Measurements from ENCODE around the gene ATOH7.

DNA sequence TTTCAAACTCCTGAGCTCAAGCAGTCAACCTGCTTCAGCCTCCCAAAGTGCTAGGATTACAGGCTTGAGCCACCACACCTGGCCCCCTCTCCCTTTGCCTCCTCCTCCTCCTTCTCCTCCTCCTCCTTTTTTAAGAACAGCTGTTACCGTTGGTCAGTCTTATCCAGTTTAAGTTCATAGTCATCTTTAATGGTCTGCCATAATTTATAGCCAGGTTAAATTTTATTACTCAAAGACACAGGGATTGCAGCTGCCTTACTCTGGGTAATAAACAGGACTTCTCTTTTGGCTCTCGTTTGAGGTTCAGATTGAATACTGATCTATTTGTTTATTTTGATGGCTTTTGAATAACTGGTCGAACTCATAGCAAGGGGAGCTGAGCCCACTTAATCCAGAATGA, 35.2 kb downstream of the ATOH7 start:
- TF ChIP-seq POLR2A (IDR thresholded peaks at IDR 0.05; ENCODE audit: low read depth, low read length) (no peak), TAF1 (IDR thresholded peaks at IDR 0.05; ENCODE audit: borderline replicate concordance, low read depth, low read length) (no peak)

Data from GM12892 (cell line).